HUES64 (cell line): Measurements from ENCODE around the gene SERPINB5.

Source experiments
- H3K27ac ChIP-seq: 2 replicates; pipeline ENCODE4 v1.7.0; 2013; ENCODE audit warnings: low read depth, low read length, inconsistent platforms
- H3K27me3 ChIP-seq: 2 replicates; pipeline ENCODE4 v1.6.1; 2013; ENCODE audit warnings: mild to moderate bottlenecking, low read length; ENCODE audit not compliant: insufficient read depth
- H3K36me3 ChIP-seq: 2 replicates; pipeline ENCODE4 v1.6.1; 2013; ENCODE audit warnings: mild to moderate bottlenecking, low read length; ENCODE audit not compliant: insufficient read depth
- H3K4me1 ChIP-seq: 2 replicates; pipeline ENCODE4 v1.6.1; 2013; ENCODE audit warnings: mild to moderate bottlenecking, low read length, moderate library complexity; ENCODE audit not compliant: insufficient read depth
- H3K4me3 ChIP-seq: 2 replicates; pipeline ENCODE4 v1.5.1; 2013; ENCODE audit warnings: mild to moderate bottlenecking, low read length, moderate library complexity
- H3K9ac ChIP-seq: 2 replicates; pipeline ENCODE4 v1.6.1; 2013; ENCODE audit warnings: mild to moderate bottlenecking, low read depth, low read length
- H3K9me3 ChIP-seq: 2 replicates; pipeline ENCODE4 v1.6.1; 2013; ENCODE audit warnings: low read depth, low read length; ENCODE audit not compliant: insufficient read depth
- WGBS: fragments of 150-250, 120-280 bp; methylation state at CpG from one replicate; pipeline ENCODE4 v1.1.7; 2013; ENCODE audit warnings: missing lambda C conversion rate; 5-methylcytosine and 5-hydroxymethylcytosine counted together

SERPINB5 gene

DNA sequence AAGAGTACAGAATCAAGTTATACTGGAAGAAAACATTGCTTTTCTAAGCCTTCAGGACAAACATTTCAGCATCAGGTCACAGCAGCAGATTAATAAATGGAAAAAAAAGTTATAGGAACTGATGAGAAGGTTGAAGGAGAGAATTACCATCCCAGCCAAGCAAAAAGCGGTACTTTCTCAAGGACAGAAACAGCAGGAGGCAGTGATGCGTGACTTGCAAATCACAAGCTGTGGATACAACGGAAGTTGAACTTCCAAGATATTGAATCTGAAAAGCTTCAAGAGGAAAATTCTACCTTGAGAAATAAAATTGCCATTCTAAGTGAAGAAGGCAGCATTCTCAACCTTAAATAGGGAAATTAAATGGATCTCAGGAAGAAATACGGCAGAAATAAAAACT lies 46.9 kb downstream of the SERPINB5 start:
- Histone ChIP-seq H3K36me3 (no peaks in the 10 kb centered on the region), H3K27ac (no peak overlapping the region), H3K27me3 (no peaks in the 10 kb centered on the region), H3K4me1 (peaks cover 4% of the 10 kb centered on the region; the same call in 1 of the 2 replicates), H3K9me3 (no peaks in the 10 kb centered on the region), H3K4me3 (no peak overlapping the region), H3K9ac (no peak overlapping the region)
- 54% methylated on average over 4 of the region's 4 CpGs for WGBS

GRCh38 chr18:63527251-63527650 lies 50.5 kb downstream of the SERPINB5 start:
- no peak overlapping the region for H3K9ac ChIP-seq
- peaks cover 4% of the 10 kb centered on the region; the same call in 1 of the 2 replicates for H3K4me1 ChIP-seq
- no peaks in the 10 kb centered on the region for H3K27me3 ChIP-seq
- H3K4me3 ChIP-seq, result no peak overlapping the region
- no peaks in the 10 kb centered on the region for H3K9me3 ChIP-seq
- no peaks in the 10 kb centered on the region for H3K36me3 ChIP-seq
- H3K27ac ChIP-seq, result no peak overlapping the region

DNA sequence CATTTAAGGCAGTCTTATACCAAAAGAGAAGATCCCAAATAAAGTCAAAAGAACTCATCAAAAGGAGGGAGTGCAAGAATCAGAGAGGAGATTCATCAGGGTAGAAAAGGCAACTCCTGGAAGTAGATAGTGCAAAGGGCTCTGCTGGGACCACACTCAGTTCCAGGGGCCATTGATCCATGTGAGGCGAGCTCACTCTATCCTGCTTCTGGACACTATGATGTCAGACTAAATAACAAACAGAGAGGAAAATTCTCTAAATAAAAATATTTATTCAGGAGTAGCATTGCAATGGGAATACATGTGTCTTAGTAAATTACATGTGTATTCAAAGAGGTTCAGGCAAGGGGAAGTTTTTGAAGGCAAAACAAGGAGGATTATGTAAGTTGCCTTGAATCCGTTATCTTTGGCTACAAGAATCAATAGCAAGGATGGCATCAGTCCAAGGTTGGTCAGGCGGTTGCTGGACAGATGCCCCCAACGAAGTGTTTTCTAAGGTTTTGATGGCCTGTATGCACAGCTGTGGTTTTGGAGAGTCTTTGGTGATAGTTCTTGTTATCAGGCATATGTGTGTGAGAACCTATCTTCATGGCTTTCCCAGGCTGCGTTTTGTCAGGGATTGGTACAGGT lies 52.2 kb downstream of the SERPINB5 start:
- Histone ChIP-seq H3K9me3 (no peaks in the 10 kb centered on the region), H3K27ac (no peak overlapping the region), H3K4me1 (no peaks in the 10 kb centered on the region), H3K27me3 (no peaks in the 10 kb centered on the region), H3K9ac (no peak overlapping the region), H3K36me3 (no peaks in the 10 kb centered on the region), H3K4me3 (no peak overlapping the region)
- WGBS, result 97% methylated on average over 5 of the region's 5 CpGs

GRCh38 chr18:63532471-63532870 lies 55.7 kb downstream of the SERPINB5 start:
- H3K9me3 ChIP-seq, result no peaks in the 10 kb centered on the region
- 97% methylated on average over 2 of the region's 2 CpGs for WGBS
- no peaks in the 10 kb centered on the region for H3K36me3 ChIP-seq
- no peak overlapping the region for H3K27ac ChIP-seq
- H3K27me3 ChIP-seq, result no peaks in the 10 kb centered on the region
- H3K4me1 ChIP-seq, result no peaks in the 10 kb centered on the region
- H3K9ac ChIP-seq, result no peak overlapping the region
- H3K4me3 ChIP-seq, result no peak overlapping the region

DNA sequence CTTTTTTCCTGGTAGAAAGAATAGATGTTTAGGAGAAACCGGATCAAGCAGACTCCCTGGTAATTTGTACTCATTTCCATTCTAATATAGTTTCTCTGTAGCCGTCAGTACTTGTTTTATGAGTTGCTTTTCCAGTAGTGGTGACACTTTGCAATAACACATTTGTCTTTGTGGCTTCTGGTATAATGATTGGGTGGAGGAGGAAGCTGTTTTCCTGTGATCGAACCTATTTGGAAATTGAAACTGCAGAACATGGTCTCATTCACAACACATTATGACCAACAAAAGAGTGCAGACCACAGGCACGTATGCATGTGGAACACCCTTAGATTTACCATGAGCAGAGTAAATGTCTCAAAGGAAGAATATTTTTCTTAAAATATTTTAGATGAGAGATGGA lies 57.9 kb downstream of the SERPINB5 start:
- H3K36me3 ChIP-seq, result no peaks in the 10 kb centered on the region
- no peak overlapping the region for H3K4me3 ChIP-seq
- no peaks in the 10 kb centered on the region for H3K27me3 ChIP-seq
- H3K9me3 ChIP-seq, result no peaks in the 10 kb centered on the region
- no peak overlapping the region for H3K27ac ChIP-seq
- WGBS, result 100% methylated on average over 3 of the region's 4 CpGs
- no peak overlapping the region for H3K9ac ChIP-seq
- no peaks in the 10 kb centered on the region for H3K4me1 ChIP-seq

DNA sequence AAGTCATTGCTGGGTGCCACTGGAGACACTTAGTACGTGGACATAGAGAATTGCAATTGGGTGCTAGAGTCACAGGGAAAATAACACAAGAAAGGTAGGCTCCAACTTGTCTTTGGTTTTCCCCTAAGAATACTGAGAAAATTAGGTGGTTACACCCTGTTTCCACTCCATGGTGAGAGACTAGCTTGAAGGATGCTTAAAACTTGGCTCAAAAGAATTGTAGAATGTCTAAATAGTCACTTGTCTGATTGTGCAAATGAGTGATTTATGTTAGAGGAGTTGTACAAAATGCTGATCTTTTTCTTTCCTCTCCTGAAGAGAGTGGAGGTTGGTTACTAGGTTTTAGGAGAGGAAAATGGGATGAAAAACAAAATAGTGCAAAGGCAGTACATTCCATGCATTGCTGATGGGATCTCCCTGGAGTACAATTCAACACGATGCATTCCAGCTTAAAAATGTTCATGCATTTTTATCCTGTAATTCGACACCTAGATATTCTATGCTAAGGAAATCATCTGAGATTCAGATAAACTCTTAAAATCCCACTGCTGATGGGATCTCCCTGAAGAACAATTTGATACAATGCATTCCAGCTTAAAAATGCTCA lies 63.2 kb downstream of the SERPINB5 start:
- Histone ChIP-seq H3K9ac (no peak overlapping the region), H3K9me3 (no peaks in the 10 kb centered on the region), H3K4me1 (peaks cover 4% of the 10 kb centered on the region; the same call in 1 of the 2 replicates), H3K27ac (no peak overlapping the region), H3K36me3 (no peaks in the 10 kb centered on the region), H3K4me3 (no peak overlapping the region), H3K27me3 (no peaks in the 10 kb centered on the region)
- 86% methylated on average over 3 of the region's 3 CpGs for WGBS

GRCh38 chr18:63542069-63542468 lies 65.3 kb downstream of the SERPINB5 start, which contains the start of gene SERPINB12:
TSS of gene SERPINB12 (plus strand) at chr18:63542369. CDS start at chr18:63556160, 13,791 bp downstream.
- WGBS, result no CpG with 5 or more reads among the region's 1 CpG
- H3K4me3 ChIP-seq, result no peak within 1 kb of the TSS
- H3K27ac ChIP-seq, result no peak within 1 kb of the TSS
- no peaks in the 10 kb centered on the region for H3K36me3 ChIP-seq
- peaks cover 4% of the 10 kb centered on the region for H3K4me1 ChIP-seq
- H3K9me3 ChIP-seq, result no peaks in the 10 kb centered on the region
- H3K9ac ChIP-seq, result no peak within 1 kb of the TSS
- H3K27me3 ChIP-seq, result no peaks in the 10 kb centered on the region

GRCh38 chr18:63544017-63544416 lies 67.3 kb downstream of the SERPINB5 start:
- Histone ChIP-seq H3K4me3 (no peak overlapping the region), H3K9ac (no peak overlapping the region), H3K27ac (no peak overlapping the region), H3K27me3 (no peaks in the 10 kb centered on the region), H3K36me3 (no peaks in the 10 kb centered on the region), H3K9me3 (no peaks in the 10 kb centered on the region), H3K4me1 (peaks cover 4% of the 10 kb centered on the region)
- 100% methylated on average over 1 of the region's 2 CpGs for WGBS

DNA sequence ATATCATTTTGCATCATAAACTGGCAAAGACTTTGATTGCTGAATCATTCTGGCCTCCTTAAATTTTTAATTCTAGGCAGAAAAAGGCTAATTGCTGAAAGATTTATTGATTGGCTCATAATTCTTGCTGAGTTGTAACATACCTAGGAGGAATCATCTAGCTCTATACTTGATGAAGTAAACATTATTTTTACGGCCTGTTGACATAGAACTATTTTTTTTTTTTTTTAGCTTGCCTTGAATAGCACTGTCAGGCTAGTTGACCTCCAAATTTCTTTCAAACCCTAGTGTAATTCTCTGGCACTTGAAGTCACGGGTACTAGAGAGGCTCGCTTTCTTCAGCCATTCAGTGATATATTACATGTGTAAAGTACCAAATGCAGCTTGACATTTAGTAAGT lies 68.2 kb downstream of the SERPINB5 start:
- Histone ChIP-seq H3K4me1 (peaks cover 4% of the 10 kb centered on the region), H3K9me3 (no peaks in the 10 kb centered on the region), H3K4me3 (no peak overlapping the region), H3K27me3 (no peaks in the 10 kb centered on the region), H3K27ac (no peak overlapping the region), H3K9ac (no peak overlapping the region), H3K36me3 (no peaks in the 10 kb centered on the region)
- 100% methylated on average over 2 of the region's 3 CpGs for WGBS

DNA sequence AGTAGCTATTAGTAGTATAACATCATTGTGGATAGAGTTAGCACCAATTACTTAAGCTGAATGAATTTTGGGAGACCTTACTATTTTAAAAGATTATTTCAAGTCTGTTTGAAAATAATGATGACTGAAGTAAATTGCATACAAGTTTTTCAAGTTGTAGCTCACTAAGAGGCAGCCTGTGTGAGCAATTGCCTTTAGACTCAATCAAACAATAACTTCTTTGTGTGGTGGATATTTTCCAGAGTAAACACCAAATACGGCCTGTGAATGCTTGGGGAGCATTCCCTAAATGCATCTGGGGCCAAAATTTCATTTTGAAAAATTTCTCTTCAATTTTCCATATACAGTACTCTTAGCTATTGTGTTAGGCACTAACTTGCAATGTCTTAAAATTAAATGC lies 73.3 kb downstream of the SERPINB5 start:
- Histone ChIP-seq H3K4me3 (no peak overlapping the region), H3K9ac (no peak overlapping the region), H3K9me3 (no peaks in the 10 kb centered on the region), H3K27ac (no peak overlapping the region), H3K27me3 (no peaks in the 10 kb centered on the region), H3K4me1 (no peaks in the 10 kb centered on the region; the same call in 1 of the 2 replicates), H3K36me3 (no peaks in the 10 kb centered on the region)
- 100% methylated on average over 1 of the region's 1 CpG for WGBS

GRCh38 chr18:63551769-63552168 lies 75.0 kb downstream of the SERPINB5 start:
- Histone ChIP-seq H3K27ac (no peak overlapping the region), H3K27me3 (no peaks in the 10 kb centered on the region), H3K9ac (no peak overlapping the region), H3K4me3 (no peak overlapping the region), H3K4me1 (no peaks in the 10 kb centered on the region), H3K36me3 (no peaks in the 10 kb centered on the region), H3K9me3 (no peaks in the 10 kb centered on the region)
- 88% methylated on average over 2 of the region's 3 CpGs for WGBS
